ENCODE results near the gene PTF1A.

The PTF1A gene

GRCh38 chr10:23199768-23200511 lies 7.8 kb downstream of the PTF1A start:
- no peak for TF ChIP-seq CTCF (IDR thresholded peaks at IDR 0.05; ENCODE audit: borderline replicate concordance, insufficient read depth, low read depth, low read length)
- no peak overlapping the region for H3K4me3 ChIP-seq (ENCODE audit: low read depth, low read length)

- no peak overlapping the region for H3K4me3 ChIP-seq (ENCODE audit: low read depth, low read length)
- TF ChIP-seq CTCF (IDR thresholded peaks at IDR 0.05; ENCODE audit: borderline replicate concordance, insufficient read depth, low read depth, low read length), result no peak
Measured at GRCh38 chr10:23200586-23200985, 8.5 kb downstream of the PTF1A start.

GRCh38 chr10:23200997-23201652 lies 9.0 kb downstream of the PTF1A start:
- TF ChIP-seq CTCF (IDR thresholded peaks at IDR 0.05; ENCODE audit: borderline replicate concordance, insufficient read depth, low read depth, low read length), result no peak
- H3K4me3 ChIP-seq (ENCODE audit: low read depth, low read length), result no peak overlapping the region

- H3K4me3 ChIP-seq (ENCODE audit: low read depth, low read length), result no peak overlapping the region
- no peak for TF ChIP-seq CTCF (IDR thresholded peaks at IDR 0.05; ENCODE audit: borderline replicate concordance, insufficient read depth, low read depth, low read length)
Measured at GRCh38 chr10:23201837-23202236, 9.7 kb downstream of the PTF1A start.

- TF ChIP-seq CTCF (IDR thresholded peaks at IDR 0.05; ENCODE audit: borderline replicate concordance, insufficient read depth, low read depth, low read length), result no peak
- H3K4me3 ChIP-seq (ENCODE audit: low read depth, low read length), result no peak overlapping the region
Measured at GRCh38 chr10:23202779-23203178, 10.7 kb downstream of the PTF1A start.

- no peak overlapping the region for H3K4me3 ChIP-seq (ENCODE audit: low read depth, low read length)
- TF ChIP-seq CTCF (IDR thresholded peaks at IDR 0.05; ENCODE audit: borderline replicate concordance, insufficient read depth, low read depth, low read length), result no peak
Measured at GRCh38 chr10:23203369-23204325, 11.5 kb downstream of the PTF1A start.
